Mammary epithelial cell (primary cell): ENCODE measurements around the gene SERTAD2.

Experiments
- CTCF ChIP-seq, 2 donors: IDR thresholded peaks in 1 of 2; conservative IDR thresholded peaks in 1 of 2; 2 replicates each; pipeline ENCODE4 v1.5.1; 2011 to 2012; ENCODE audit warnings: inconsistent platforms in 2 of 2, low read length in 2 of 2, mild to moderate bottlenecking in 2 of 2, control low read depth in 1 of 2, low read depth in 1 of 2; ENCODE audit not compliant: insufficient read depth in 1 of 2; ENCODE audit errors: extremely low read depth in 1 of 2
- EZH2 ChIP-seq: IDR thresholded peaks from 2 replicates; pipeline ENCODE4 v1.6.1; 2012; ENCODE audit warnings: low read length, inconsistent platforms, borderline replicate concordance

GRCh38 chr2:64617631-64618151 is 36.0 kb downstream of the SERTAD2 start:
- TF ChIP-seq CTCF (conservative IDR thresholded peaks at IDR 0.05 in 1 of 2, IDR thresholded peaks at IDR 0.05 in 1 of 2; ENCODE audit: extremely low read depth in 1 of 2, insufficient read depth in 1 of 2, low read depth in 1 of 2, low read length in 2 of 2) = no peak
- no peak for TF ChIP-seq EZH2
